LNCaP clone FGC (cell line): ENCODE results near the gene NUDT8.
"Not testable (repeated sequence)": the region's sequence is repeated elsewhere in the genome, so short reads cannot be mapped to it uniquely, and the experiment has no call there.

Experiments
- DNase-seq: peaks from one replicate; pipeline ENCODE4 v3.0.0-alpha.2; 2011; ENCODE audit warnings: low read depth
- H3K4me3 ChIP-seq: 2 replicates; pipeline ENCODE4 v1.5.1; 2011; ENCODE audit warnings: mild to moderate bottlenecking, low read depth, low read length, control low read depth
- CTCF ChIP-seq: IDR thresholded peaks from 2 replicates; pipeline ENCODE4 v1.5.1; 2012; ENCODE audit warnings: mild to moderate bottlenecking; ENCODE audit not compliant: control insufficient read depth, insufficient read depth; ENCODE audit errors: extremely low read depth

Gene NUDT8

GRCh38 chr11:67594480-67594879 lies 35.3 kb downstream of the NUDT8 start:
- no peak for TF ChIP-seq CTCF
- no peak for DNase-seq
- no peak overlapping the region for H3K4me3 ChIP-seq

GRCh38 chr11:67593565-67593905 lies 36.2 kb downstream of the NUDT8 start:
- H3K4me3 ChIP-seq, result no peak overlapping the region
- no peak for TF ChIP-seq CTCF
- DNase-seq, result no peak

- no peak for TF ChIP-seq CTCF
Measured at GRCh38 chr11:67592880-67593564, 36.7 kb downstream of the NUDT8 start.

GRCh38 chr11:67588899-67589415 lies 40.8 kb downstream of the NUDT8 start:
- not testable (repeated sequence) for DNase-seq, H3K4me3 ChIP-seq

More at GRCh38 chr11:67592880-67593564, 36.7 kb downstream of the NUDT8 start:
- no peak overlapping the region for H3K4me3 ChIP-seq
- DNase-seq, result no peak

- DNase-seq, result no peak
- no peak overlapping the region for H3K4me3 ChIP-seq
- no peak for TF ChIP-seq CTCF
Measured at GRCh38 chr11:67588136-67588503, 41.6 kb downstream of the NUDT8 start.

- TF ChIP-seq CTCF, result no peak
- no peak overlapping the region for H3K4me3 ChIP-seq
- no peak for DNase-seq
Measured at GRCh38 chr11:67586568-67587250, 43.0 kb downstream of the NUDT8 start.

GRCh38 chr11:67585911-67586310 lies 43.8 kb downstream of the NUDT8 start:
- DNase-seq, result no peak
- TF ChIP-seq CTCF, result no peak
- H3K4me3 ChIP-seq, result no peak overlapping the region
